HCT116 (cell line): ENCODE measurements around the gene DAPK2. TPM values are rescaled to one million over a fixed set of nuclear protein-coding genes. Genes with fewer than 3 reads are reported as not detected.

Experiments used
- ATAC-seq: fragments of 200-7000 bp; cut with Tn5 transposase; 2 replicates; pipeline ENCODE4 v1.9.1; 2020; ENCODE audit warnings: mild to moderate bottlenecking, moderate library complexity
- BruUV-seq: library from RNA; stranded (reverse); fragments of 400-500 nt; replicated peaks from 2 replicates; lab custom pipeline; 2021; lab: Mats Ljungman, UMichigan
- CTCF ChIA-PET: fragments of 300-600 bp; sonication (Branson Sonifier 250); formaldehyde crosslinking; loops from one replicate; lab custom pipeline; 2021; ENCODE audit warnings: antibody characterized with exemption; lab: Charles Lee
- POLR2A ChIA-PET: fragments of 300-600, 350-600 bp; sonication (Branson Sonifier 250); formaldehyde crosslinking; loops from one replicate; lab custom pipeline; 2021; ENCODE audit warnings: antibody characterized with exemption; lab: Charles Lee
- RAD21 ChIA-PET, 2 experiments: fragments of 300-600 bp; sonication (Branson Sonifier 250); formaldehyde crosslinking; loops; one replicate each; lab custom pipeline; 2023; ENCODE audit warnings: low total read pairs in 2 of 2; ENCODE audit not compliant: uncharacterized antibody in 2 of 2, unreplicated experiment in 2 of 2, low non-redundant PET in 1 of 2; lab: Charles Lee
- DNase-seq: peaks from one replicate; pipeline ENCODE4 v3.0.0-alpha.2; 2010; ENCODE audit warnings: low read depth, low spot score
- H2AFZ ChIP-seq: fragments of 200-600 bp; shearing (Covaris generic), sonication (generic); 2 replicates; pipeline ENCODE4 v1.6.1; 2017; ENCODE audit warnings: low read depth, mixed run types, mixed read lengths, antibody characterized with exemption, low read length; ENCODE audit not compliant: poor library complexity, severe bottlenecking
- H3K27ac ChIP-seq: 2 replicates; pipeline ENCODE4 v1.5.1; 2012; ENCODE audit warnings: low read depth, low read length
- H3K27me3 ChIP-seq: fragments of 200-600 bp; sonication (generic); 2 replicates; pipeline ENCODE4 v1.6.1; 2016; ENCODE audit warnings: mixed run types, low read length, mixed read lengths; ENCODE audit not compliant: insufficient read depth
- H3K36me3 ChIP-seq, 2 experiments: fragments of 200-500 bp in 1 of 2; fragments of 200-600 bp in 1 of 2; sonication (Bioruptor generic) in 1 of 2; sonication (generic) in 1 of 2; 2 replicates each; pipeline versions ENCODE4 v1.5.1 to v1.6.1; 2014 to 2016; ENCODE audit warnings: low read length in 2 of 2, inconsistent platforms in 1 of 2, mixed read lengths in 1 of 2, mixed run types in 1 of 2; ENCODE audit not compliant: insufficient read depth in 2 of 2, control insufficient read depth in 1 of 2
- H3K4me1 ChIP-seq, 2 experiments: fragments of 200-600 bp in 1 of 2; sonication (generic) in 1 of 2; 2 replicates each; pipeline versions ENCODE4 v1.5.1 to v1.6.1; 2012 to 2017; ENCODE audit warnings: low read length in 2 of 2, inconsistent platforms in 1 of 2, mild to moderate bottlenecking in 1 of 2, mixed read lengths in 1 of 2, mixed run types in 1 of 2, moderate library complexity in 1 of 2; ENCODE audit not compliant: insufficient read depth in 2 of 2, control insufficient read depth in 1 of 2
- H3K4me2 ChIP-seq: fragments of 200-600 bp; sonication (generic); 2 replicates; pipeline ENCODE4 v1.6.1; 2017; ENCODE audit warnings: mixed run types, low read length, mixed read lengths
- H3K4me3 ChIP-seq, 2 experiments: fragments of 200-600 bp in 1 of 2; sonication (generic) in 1 of 2; replicated peaks in 1 of 2; 2 replicates each; pipeline ENCODE4 v1.5.1; 2011 to 2016; ENCODE audit warnings: low read length in 2 of 2, control low read depth in 1 of 2, low read depth in 1 of 2, mild to moderate bottlenecking in 1 of 2, mixed read lengths in 1 of 2, mixed run types in 1 of 2
- H3K79me2 ChIP-seq: fragments of 200-600 bp; sonication (generic); 2 replicates; pipeline ENCODE4 v1.6.1; 2017; ENCODE audit warnings: mild to moderate bottlenecking, mixed run types, low read length, moderate library complexity, mixed read lengths; ENCODE audit not compliant: insufficient read depth
- H3K9ac ChIP-seq: fragments of 200-600 bp; sonication (generic); 2 replicates; pipeline ENCODE4 v1.6.1; 2016; ENCODE audit warnings: low read length, mixed read lengths
- H3K9me2 ChIP-seq: fragments of 200-600 bp; sonication (generic), shearing (Covaris generic); 2 replicates; pipeline ENCODE4 v1.6.1; 2017; ENCODE audit warnings: mixed run types, mild to moderate bottlenecking, moderate library complexity; ENCODE audit not compliant: insufficient read depth
- H3K9me3 ChIP-seq, 2 experiments: fragments of 200-500 bp in 1 of 2; fragments of 200-600 bp in 1 of 2; sonication (Bioruptor generic) in 1 of 2; sonication (generic) in 1 of 2; 2 replicates each; pipeline ENCODE4 v1.6.1; 2014 to 2017; ENCODE audit warnings: low read length in 2 of 2, mixed read lengths in 2 of 2, inconsistent platforms in 1 of 2, low read depth in 1 of 2, mild to moderate bottlenecking in 1 of 2, mixed run types in 1 of 2, moderate library complexity in 1 of 2; ENCODE audit not compliant: control insufficient read depth in 1 of 2, insufficient read depth in 1 of 2
- H4K20me1 ChIP-seq: fragments of 200-600 bp; sonication (generic), shearing (Covaris generic); 2 replicates; pipeline ENCODE4 v1.6.1; 2017; ENCODE audit warnings: mixed run types, mild to moderate bottlenecking, moderate library complexity; ENCODE audit not compliant: insufficient read depth
- ATF3 ChIP-seq: IDR thresholded peaks from 2 replicates; pipeline ENCODE4 v1.6.1; 2012
- CBX3 ChIP-seq: IDR thresholded peaks from 2 replicates; pipeline ENCODE4 v1.6.1; 2012; ENCODE audit warnings: low read depth
- CTCF ChIP-seq, 3 experiments: fragments of 200-600 bp in 1 of 3; sonication (generic) in 1 of 3; IDR thresholded peaks in 2 of 3; conservative IDR thresholded peaks in 1 of 3; 2 replicates each; pipeline ENCODE4 v1.5.1; 2012 to 2017; ENCODE audit warnings: low read depth in 2 of 3, low read length in 2 of 3, antibody characterized with exemption in 1 of 3, borderline replicate concordance in 1 of 3, control low read depth in 1 of 3, mild to moderate bottlenecking in 1 of 3, mixed read lengths in 1 of 3, mixed run types in 1 of 3, moderate library complexity in 1 of 3; ENCODE audit not compliant: insufficient read depth in 1 of 3
- ELF1 ChIP-seq: IDR thresholded peaks from 2 replicates; pipeline ENCODE4 v1.6.1; 2012; ENCODE audit warnings: low read depth, borderline replicate concordance
- EZH2 ChIP-seq: fragments of 200-600 bp; sonication (generic); IDR thresholded peaks from 2 replicates; pipeline ENCODE4 v1.6.1; 2017; ENCODE audit warnings: antibody characterized with exemption, mixed run types
- EZH2phosphoT487 ChIP-seq: fragments of 200-600 bp; IDR thresholded peaks from 2 replicates; pipeline ENCODE4 v1.6.1; 2018; ENCODE audit warnings: antibody characterized with exemption, borderline replicate concordance
- FOSL1 ChIP-seq: IDR thresholded peaks from 2 replicates; pipeline ENCODE4 v1.6.1; 2012; ENCODE audit warnings: low read depth
- POLR2A ChIP-seq: IDR thresholded peaks from 2 replicates; pipeline ENCODE4 v1.7.0; 2011; ENCODE audit warnings: borderline replicate concordance; ENCODE audit not compliant: insufficient read depth, insufficient read length; ENCODE audit errors: extremely low read depth
- POLR2AphosphoS5 ChIP-seq: IDR thresholded peaks from 2 replicates; pipeline ENCODE4 v1.6.1; 2011; ENCODE audit warnings: mild to moderate bottlenecking, low read depth, low read length, moderate library complexity
- RAD21 ChIP-seq: IDR thresholded peaks from 2 replicates; pipeline ENCODE4 v1.6.1; 2012; ENCODE audit warnings: low read depth, mild to moderate bottlenecking
- SP1 ChIP-seq: IDR thresholded peaks from 2 replicates; pipeline ENCODE4 v1.6.1; 2012; ENCODE audit warnings: low read depth
- TCF7L2 ChIP-seq: IDR thresholded peaks from 2 replicates; pipeline ENCODE4 v1.7.0; 2011; ENCODE audit warnings: borderline replicate concordance, inconsistent platforms; ENCODE audit not compliant: insufficient read depth, insufficient read length; ENCODE audit errors: extremely low read depth
- ZBTB33 ChIP-seq: IDR thresholded peaks from 2 replicates; pipeline ENCODE4 v1.6.1; 2011; ENCODE audit warnings: mild to moderate bottlenecking, low read length, moderate library complexity; ENCODE audit not compliant: insufficient replicate concordance; ENCODE audit errors: extremely low read depth
- ZFX ChIP-seq: fragments of 450-650 bp; IDR thresholded peaks from 2 replicates; pipeline ENCODE4 v1.6.1; 2017
- ZNF274 ChIP-seq: fragments of 200-500 bp; sonication (Bioruptor generic); IDR thresholded peaks from 2 replicates; pipeline ENCODE4 v1.6.1; 2014; ENCODE audit warnings: mild to moderate bottlenecking, low read depth, low read length, inconsistent platforms
- intact Hi-C: fragments of 100-400 bp; cut with micrococcal nuclease; formaldehyde crosslinking; loops from 2 replicates; pipeline ENCODE4 v1.10.0; 2022
- total RNA-seq: library from RNA; stranded (reverse); gene quantifications from one replicate; pipeline ENCODE4 v1.2.1, GENCODE V29; 2021; ENCODE audit not compliant: unreplicated experiment
- TF ChIP-seq, protein P1 (sequence below): IDR thresholded peaks from 2 replicates; pipeline ENCODE4 v1.6.1; 2012

DAPK2 gene
- total RNA-seq, 1 experiment from 2014 or later = 4.8 TPM

- H3K4me3 ChIP-seq = no peak overlapping the region
- H3K9me3 ChIP-seq = no peaks in the 10 kb centered on the region
- H3K9me2 ChIP-seq = no peaks in the 10 kb centered on the region
- no peaks in the 10 kb centered on the region for H4K20me1 ChIP-seq
- no peak overlapping the region for H3K27ac ChIP-seq
- CTCF ChIA-PET = no interaction called here
- no peak for DNase-seq
- no TSS peak for BruUV-seq
- H3K79me2 ChIP-seq = no peaks in the 10 kb centered on the region
- no peak overlapping the region for H3K9ac ChIP-seq
- H2AFZ ChIP-seq = no peak overlapping the region
- POLR2A ChIA-PET = interaction anchor here (0.6 to 0.8 kb wide), 2 partner anchors 12 to 668 kb away, joined by 3 read pairs; no protein-coding TSS in a partner anchor
- H3K27me3 ChIP-seq = no peaks in the 10 kb centered on the region
- TF ChIP-seq ATF3 (no peak), ZNF274 (no peak), TCF7L2 (no peak), POLR2AphosphoS5 (no peak), CBX3 (no peak), SP1 (no peak), EZH2 (no peak)
- TF ChIP-seq, protein P1, sequence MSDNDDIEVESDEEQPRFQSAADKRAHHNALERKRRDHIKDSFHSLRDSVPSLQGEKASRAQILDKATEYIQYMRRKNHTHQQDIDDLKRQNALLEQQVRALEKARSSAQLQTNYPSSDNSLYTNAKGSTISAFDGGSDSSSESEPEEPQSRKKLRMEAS = no peak
- H3K4me2 ChIP-seq = no peak overlapping the region
- ATAC-seq = no peak
- RAD21 ChIA-PET = no interaction called here
- H3K36me3 ChIP-seq = no peaks in the 10 kb centered on the region
- intact Hi-C loops = no loop called here
- H3K4me1 ChIP-seq = no peaks in the 10 kb centered on the region
Measured at GRCh38 chr15:63860155-63860554, 186.1 kb downstream of the DAPK2 start.

GRCh38 chr15:63858881-63859280 lies 187.4 kb downstream of the DAPK2 start:
- BruUV-seq = no TSS peak
- CTCF ChIA-PET = no interaction called here
- H2AFZ ChIP-seq = no peak overlapping the region
- TF ChIP-seq ELF1 = no peak
- TF ChIP-seq SP1 = no peak
- no peak for TF ChIP-seq ZBTB33
- TF ChIP-seq CTCF (IDR thresholded peaks at IDR 0.05 in 2 of 3, conservative IDR thresholded peaks at IDR 0.05 in 1 of 3; ENCODE audit: borderline replicate concordance in 1 of 3, insufficient read depth in 1 of 3, low read depth in 2 of 3, low read length in 2 of 3) = no peak
- no peak for TF ChIP-seq EZH2
- TF ChIP-seq POLR2A = no peak
- TF ChIP-seq, protein P1 = no peak
- TF ChIP-seq RAD21 = no peak
- TF ChIP-seq ZFX = no peak
- TF ChIP-seq EZH2phosphoT487 = no peak
- TF ChIP-seq FOSL1 = no peak

More at GRCh38 chr15:63858881-63859280, 187.4 kb downstream of the DAPK2 start:
- ChIA-PET RAD21 (no interaction called here), POLR2A (no interaction called here)
- Histone ChIP-seq H3K79me2 (no peaks in the 10 kb centered on the region), H3K9me3 (no peaks in the 10 kb centered on the region), H3K27ac (no peak overlapping the region), H3K9me2 (no peaks in the 10 kb centered on the region), H3K27me3 (no peaks in the 10 kb centered on the region), H3K4me1 (no peaks in the 10 kb centered on the region), H3K36me3 (no peaks in the 10 kb centered on the region), H3K9ac (no peak overlapping the region), H3K4me3 (no peak overlapping the region), H4K20me1 (no peaks in the 10 kb centered on the region), H3K4me2 (no peak overlapping the region)
- no peak for ATAC-seq
- DNase-seq = no peak
- intact Hi-C loops = no loop called here
